HG03025 (cell line): ENCODE results near the gene CLIC5.
A peak's percentile ranks its signal among the peaks of the same experiment; 100 is the strongest.
"Not testable (repeated sequence)": the region's sequence is repeated elsewhere in the genome, so short reads cannot be mapped to it uniquely, and the experiment has no call there.

Experiments
- ATAC-seq: cut with Tn5 transposase; IDR thresholded peaks from one replicate; pipeline ENCODE4 v1.9.1; 2021; ENCODE audit warnings: mild to moderate bottlenecking, moderate library complexity; ENCODE audit not compliant: unreplicated experiment, low FRiP score

The CLIC5 gene

DNA sequence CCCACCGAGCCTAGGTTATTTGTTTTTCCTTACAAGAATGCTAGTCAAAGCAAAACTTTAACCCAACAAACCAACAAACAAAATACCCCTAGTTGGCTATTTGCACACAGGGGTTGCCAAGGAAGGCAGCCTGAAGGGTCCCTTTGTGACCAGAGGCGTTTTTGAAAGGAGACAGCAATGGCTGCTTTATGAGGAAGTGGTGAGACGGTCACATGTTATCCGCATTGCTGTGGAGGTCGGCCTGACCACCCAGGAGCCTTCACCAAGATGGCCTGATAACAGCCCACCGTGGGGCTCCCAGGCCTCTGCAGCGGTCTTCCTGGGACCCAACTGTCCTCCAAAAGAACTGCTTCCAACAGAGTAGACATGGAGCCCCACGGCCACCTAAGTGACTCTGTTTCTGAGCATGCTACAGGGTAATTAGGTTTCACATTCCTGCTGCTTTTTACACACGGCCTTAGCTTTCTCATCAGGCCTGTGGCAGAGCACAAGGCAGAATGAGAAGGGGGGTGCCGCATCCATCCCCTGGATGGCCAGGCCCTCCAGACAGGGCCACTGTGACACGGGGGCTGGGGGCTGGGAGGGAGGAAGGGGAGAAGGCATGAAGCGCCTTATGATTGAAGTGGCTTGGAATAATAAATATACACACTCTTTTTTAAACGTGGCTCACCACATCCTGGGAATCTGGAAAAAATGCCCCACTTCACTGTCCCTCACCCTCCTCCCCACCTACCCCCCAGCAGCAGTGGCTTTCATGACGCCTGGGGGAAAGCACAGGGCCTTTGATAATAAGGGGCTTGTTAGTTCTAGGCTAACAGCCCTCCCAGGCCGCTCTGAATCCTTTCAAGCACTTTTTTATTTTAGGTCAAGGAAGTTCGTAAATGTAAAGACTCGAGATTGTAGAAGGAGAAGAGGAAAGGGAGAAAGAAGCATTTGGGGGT, 86.0 kb downstream of the CLIC5 start:
- no peak for ATAC-seq

DNA sequence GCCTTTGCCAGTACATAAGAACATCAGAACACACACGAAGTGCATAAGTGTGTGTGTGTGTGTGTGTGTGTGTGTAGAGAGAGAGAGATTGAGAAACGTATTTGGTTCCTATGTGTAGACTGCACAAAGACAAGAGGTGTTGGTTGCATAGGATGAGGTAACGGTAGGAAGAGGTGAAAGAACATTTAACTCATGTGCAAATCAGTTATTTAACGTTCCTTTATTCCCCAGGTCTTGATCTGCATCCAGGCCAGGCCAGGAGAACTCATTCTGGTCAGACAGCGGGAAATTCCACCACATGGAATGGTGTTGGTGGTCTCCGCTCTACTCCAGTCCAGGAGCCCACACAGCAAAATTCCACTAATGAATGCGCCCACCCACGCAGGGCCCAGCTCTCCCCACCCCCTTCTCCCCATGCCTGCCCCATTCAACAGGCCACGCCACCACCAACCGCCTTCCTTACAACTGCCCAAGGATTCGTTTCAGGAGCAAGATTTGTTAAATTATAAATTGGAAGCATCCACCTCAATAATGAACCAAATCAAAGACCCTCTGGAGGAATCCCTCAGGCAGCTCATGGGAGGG, 86.8 kb downstream of the CLIC5 start:
- ATAC-seq = no peak

DNA sequence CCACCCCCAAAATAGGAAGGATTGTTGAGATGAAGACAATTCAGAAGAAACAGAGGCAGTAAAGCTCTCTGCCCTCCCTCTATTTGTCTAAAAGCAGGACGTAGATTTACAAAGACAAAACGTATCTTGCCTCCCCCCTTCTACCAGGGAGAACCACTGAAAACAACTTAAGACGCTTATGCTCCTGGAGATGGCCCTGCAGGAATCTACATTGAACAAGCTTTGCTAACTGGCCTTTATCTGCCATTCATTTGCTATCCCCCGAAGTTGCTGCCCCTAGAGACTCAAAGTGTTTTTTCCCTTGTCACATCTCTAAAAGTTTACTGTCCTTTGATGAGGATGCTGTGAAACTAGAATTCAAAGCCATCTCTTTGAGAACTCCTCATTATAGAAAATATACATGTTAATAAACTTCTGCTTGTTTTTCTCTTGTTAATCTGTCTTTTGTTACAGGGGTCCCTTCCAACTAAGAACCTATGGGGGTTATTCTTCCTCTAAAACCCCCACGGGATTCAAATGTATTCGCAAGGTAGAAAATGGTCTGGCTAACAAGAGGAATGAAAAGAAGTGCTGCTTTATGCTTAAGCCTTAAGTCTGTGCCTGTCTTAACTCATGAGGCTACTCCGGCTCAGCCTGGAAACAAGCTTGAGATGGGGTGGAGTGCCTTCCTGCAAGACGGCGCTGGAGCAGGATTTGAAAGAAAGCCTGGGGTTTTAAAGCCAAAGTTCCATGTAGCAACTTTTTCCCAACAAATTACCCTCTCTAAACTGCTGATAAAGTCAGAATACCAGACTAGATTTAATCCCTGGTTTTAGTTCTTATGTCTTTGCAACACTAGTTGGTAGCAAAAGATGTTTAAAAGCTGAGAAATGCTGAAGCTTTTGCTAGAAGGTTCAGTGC, 88.0 kb downstream of the CLIC5 start:
- no peak for ATAC-seq

- not testable (repeated sequence) for ATAC-seq
These were observed 89.2 kb downstream of the CLIC5 start for GRCh38 chr6:45926423-45926822.

- no peak for ATAC-seq
These were observed 90.8 kb downstream of the CLIC5 start for GRCh38 chr6:45924763-45925342.

GRCh38 chr6:45923831-45924391, 91.7 kb downstream of the CLIC5 start:
- peak; percentile 44 for ATAC-seq

- ATAC-seq = no peak
These were observed 92.8 kb downstream of the CLIC5 start for GRCh38 chr6:45922728-45923351.

DNA sequence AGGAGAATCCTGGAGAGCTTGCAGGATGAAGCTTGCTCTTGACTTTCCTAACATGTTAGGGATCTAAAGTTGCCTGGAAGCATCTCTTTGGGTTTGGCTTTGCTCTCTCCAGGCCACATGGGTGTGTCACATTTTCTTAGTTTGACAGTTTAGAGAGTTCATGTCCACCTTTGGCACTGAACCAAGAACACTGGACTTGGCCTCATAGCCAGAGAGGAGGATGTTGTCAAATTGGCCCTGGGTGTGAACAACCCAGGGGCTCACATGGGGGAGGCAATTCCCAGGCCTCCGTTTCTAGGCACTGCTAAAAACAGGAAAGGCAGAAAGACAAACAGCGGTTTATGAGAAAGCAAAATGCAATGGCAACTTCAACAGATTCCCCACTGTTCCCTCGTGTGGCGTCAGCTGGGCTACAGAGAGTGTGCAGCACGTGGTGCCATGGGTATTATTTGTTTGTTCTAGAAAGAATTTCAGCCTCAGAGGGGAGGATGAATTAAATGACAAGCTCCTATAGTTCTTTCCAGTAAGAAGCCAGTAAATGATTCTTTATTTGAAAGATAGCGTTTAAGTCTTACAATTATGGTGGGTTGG, 93.9 kb downstream of the CLIC5 start:
- ATAC-seq = no peak

GRCh38 chr6:45920819-45921511, 94.7 kb downstream of the CLIC5 start:
- ATAC-seq = no peak

DNA sequence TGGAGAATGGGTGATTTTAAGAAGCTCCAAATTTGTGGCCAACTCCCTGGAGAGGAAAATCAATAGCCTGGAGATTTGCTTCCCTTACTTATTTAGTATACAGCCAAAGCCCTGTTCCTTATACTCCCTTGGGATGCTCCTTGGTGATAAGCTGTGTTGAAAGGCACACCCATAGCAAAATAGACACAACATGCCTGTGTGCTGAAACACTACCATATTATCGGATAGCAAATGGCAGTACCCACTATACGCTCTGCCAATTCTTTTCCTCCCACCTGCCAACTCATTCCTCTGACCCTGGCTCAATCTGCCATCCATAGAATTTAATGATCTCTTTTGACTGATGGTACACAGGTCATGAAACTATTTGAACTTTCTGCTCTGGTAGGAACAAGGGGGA, 98.2 kb downstream of the CLIC5 start:
- no peak for ATAC-seq

GRCh38 chr6:45916692-45917091, 99.0 kb downstream of the CLIC5 start:
- ATAC-seq = no peak

GRCh38 chr6:45915780-45916468, 99.7 kb downstream of the CLIC5 start:
- ATAC-seq = no peak

DNA sequence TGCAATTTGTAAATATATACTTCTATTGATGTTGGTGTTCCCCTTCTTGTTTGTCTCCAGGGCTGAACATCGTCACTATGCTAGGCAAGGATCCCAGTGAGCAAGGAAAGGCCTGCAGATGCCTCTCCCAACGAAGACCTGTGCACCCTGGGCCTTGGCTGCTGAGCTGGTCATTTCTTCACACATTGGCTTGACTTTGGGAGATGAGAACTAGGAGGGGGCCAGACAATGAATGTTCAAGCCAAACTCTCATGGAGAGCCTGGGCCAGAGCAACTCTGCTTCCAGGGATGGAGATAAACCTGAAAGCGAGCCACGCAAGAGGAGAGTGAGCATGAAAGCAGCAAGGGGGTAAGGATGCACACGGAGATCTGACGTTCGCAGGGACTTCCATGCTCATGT, 104.0 kb downstream of the CLIC5 start:
- no peak for ATAC-seq

DNA sequence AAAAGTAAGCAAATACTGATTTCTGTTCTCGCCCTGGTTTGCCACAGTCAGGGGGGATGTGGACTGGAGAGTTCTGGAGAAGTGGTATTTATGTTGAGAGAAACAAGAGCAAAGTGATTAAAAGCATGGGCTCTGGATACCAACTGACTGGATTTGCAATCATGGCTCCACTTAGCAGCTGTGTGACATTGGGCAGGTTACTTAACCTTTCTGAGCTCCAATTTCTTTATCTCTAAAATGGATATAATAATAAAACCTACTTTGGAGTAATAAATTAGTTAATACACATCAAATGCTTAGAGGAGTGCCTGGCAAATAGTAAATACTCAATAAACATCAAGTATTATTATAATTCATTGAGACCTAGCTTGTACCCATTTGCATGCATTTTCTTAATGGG, 111.7 kb downstream of the CLIC5 start:
- no peak for ATAC-seq

- no peak for ATAC-seq
These were observed 112.7 kb downstream of the CLIC5 start for GRCh38 chr6:45902984-45903383.

DNA sequence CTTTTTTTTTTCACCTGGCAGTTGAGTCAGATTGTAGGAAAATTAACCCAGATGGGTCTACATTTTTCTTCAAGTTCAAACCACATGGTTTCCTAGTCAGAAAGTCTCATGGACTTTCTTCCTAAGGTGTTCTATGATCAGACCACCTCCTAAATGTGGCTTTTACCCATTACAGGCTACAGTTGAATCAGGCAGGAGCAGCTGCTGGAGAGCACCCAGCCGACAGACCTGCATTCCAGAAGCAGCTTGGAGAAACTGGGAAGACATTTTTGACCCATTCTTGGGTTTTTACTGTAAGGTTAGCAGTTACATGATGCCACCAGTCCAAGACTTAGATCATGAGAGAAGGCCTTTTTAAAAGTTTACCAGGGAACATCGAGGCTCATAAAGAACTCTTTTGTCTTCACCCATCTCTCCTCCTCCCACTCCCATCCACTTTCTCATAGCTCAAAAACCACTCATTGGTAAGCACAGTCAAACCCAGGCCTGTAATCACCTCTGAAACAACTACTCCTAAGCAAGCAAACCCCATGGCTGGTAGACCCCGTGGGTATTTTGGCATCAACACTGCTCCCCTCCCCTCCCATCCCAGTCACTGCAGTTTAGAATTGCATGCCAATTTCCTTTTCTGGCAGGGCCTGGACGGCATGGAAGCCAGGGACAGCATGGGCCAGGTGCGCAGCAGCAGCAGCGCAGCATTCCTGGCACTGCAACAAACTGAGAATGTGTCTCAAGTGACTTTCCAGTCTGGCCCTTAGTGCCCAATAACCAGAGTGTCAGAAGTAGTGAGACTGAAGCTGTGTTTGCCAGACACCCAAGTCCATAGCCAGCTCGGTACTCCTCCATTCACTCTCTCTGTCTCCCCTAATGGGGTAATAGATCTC, 113.7 kb downstream of the CLIC5 start:
- no peak for ATAC-seq
